NCI-H2171 (cell line): ENCODE results near the gene ACKR3.

Experiments
- DNase-seq: peaks from one replicate; lab custom pipeline; 2025; lab: John Stamatoyannopoulos, UW

The ACKR3 gene

GRCh38 chr2:236587861-236588815 is 18.5 kb downstream of the ACKR3 start:
- no peak for DNase-seq

- DNase-seq = no peak
Measured at GRCh38 chr2:236588932-236589592, 19.4 kb downstream of the ACKR3 start.

- DNase-seq = no peak
Measured at GRCh38 chr2:236590846-236591245, 21.2 kb downstream of the ACKR3 start.

- DNase-seq = no peak
Measured at GRCh38 chr2:236592821-236593220, 23.2 kb downstream of the ACKR3 start.

GRCh38 chr2:236593531-236593930 is 23.9 kb downstream of the ACKR3 start:
- DNase-seq = no peak

GRCh38 chr2:236593956-236594355 is 24.3 kb downstream of the ACKR3 start:
- no peak for DNase-seq

GRCh38 chr2:236597629-236598028 is 28.0 kb downstream of the ACKR3 start:
- DNase-seq = no peak

GRCh38 chr2:236599059-236599458 is 29.4 kb downstream of the ACKR3 start:
- no peak for DNase-seq

GRCh38 chr2:236600158-236600557 is 30.5 kb downstream of the ACKR3 start:
- no peak for DNase-seq

- peak; percentile 74 for DNase-seq
Measured at GRCh38 chr2:236600892-236601291, 31.3 kb downstream of the ACKR3 start.

- DNase-seq = no peak
Measured at GRCh38 chr2:236601316-236602202, 31.9 kb downstream of the ACKR3 start.

- DNase-seq = no peak
Measured at GRCh38 chr2:236602678-236603077, 33.1 kb downstream of the ACKR3 start.

- no peak for DNase-seq
Measured at GRCh38 chr2:236603361-236604015, 33.9 kb downstream of the ACKR3 start.

GRCh38 chr2:236604575-236605344 is 35.1 kb downstream of the ACKR3 start:
- DNase-seq = no peak

- DNase-seq = no peak
Measured at GRCh38 chr2:236605345-236605734, 35.7 kb downstream of the ACKR3 start.

GRCh38 chr2:236606023-236606422 is 36.4 kb downstream of the ACKR3 start:
- DNase-seq = no peak

- DNase-seq = no peak
Measured at GRCh38 chr2:236607471-236608187, 38.0 kb downstream of the ACKR3 start.

GRCh38 chr2:236608188-236608525 is 38.5 kb downstream of the ACKR3 start:
- no peak for DNase-seq

- no peak for DNase-seq
Measured at GRCh38 chr2:236608710-236609109, 39.1 kb downstream of the ACKR3 start.
